GM19099 (cell line): ENCODE data around the gene PTTG1IP.

Experiments
- POLR2A ChIP-seq: IDR thresholded peaks from 3 replicates; pipeline ENCODE4 v1.6.1; 2011; ENCODE audit warnings: low read depth; ENCODE audit not compliant: insufficient read length; ENCODE audit errors: extremely low read depth

Gene PTTG1IP

DNA sequence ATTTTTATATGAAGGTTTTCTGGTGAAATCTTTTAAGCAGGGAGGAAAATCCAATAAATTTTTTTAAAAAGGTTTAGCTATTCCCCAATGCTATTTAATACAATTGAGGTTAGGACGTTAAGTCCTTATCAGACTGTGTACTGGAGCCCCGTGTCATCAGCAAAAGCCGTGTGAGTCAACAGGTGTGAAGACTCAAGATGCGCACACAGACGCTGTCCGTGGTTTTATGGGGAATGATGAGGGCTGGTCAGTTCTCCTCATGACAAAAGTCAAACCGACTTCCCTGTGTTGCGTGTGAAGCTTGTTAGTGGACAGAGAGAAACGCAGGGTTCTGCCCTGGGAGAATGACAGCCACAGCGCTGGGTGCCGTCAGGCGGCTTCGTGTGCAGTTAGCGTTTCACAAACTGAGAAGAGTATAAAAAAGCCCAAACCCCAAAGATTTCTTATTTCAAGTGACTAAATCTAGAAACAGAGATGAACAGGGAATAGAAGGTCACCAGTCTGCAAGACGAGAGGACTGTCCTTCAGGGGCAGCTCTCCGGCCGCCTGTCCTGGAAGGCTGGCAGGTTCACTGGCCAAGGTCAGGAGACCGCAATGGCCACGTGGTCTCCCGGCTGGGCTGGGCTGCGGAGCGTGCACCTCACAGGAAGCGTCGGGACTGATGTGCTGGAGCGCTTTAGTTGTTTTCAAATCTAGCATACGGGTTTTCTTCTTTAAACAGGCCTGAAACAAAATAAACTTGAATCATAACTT, 22.4 kb downstream of the PTTG1IP start:
- no peak for TF ChIP-seq POLR2A

DNA sequence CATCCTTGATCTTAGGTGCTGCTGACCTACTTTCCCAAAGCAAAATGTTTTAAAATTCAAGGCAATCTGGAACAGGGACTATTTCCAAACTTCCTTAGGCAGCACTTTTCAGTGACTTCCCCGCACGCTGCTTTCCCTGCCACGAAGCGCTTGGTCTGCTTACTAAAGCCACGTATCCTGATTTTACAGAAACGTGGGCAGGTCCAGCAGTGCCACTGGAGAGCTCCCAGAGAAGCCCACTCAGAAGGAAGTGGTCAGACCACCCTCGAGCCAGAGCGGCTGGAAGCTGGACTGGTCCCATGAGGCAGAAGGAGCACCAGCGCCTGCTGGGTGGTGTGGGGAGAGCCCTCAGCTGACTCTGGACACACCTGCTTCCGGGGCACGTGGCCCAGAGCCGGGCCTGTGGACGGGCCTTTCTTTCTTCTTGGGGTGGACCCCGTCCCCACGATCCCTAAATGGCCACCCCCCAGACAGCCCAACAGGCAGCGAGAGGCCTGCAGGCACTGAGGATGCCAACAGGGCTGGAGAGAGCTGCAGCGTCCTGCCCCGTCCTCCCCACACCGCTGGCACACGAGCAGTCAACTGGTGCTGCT, 23.2 kb downstream of the PTTG1IP start:
- no peak for TF ChIP-seq POLR2A

- no peak for TF ChIP-seq POLR2A
Observed at GRCh38 chr21:44849616-44850130, 23.8 kb downstream of the PTTG1IP start.

DNA sequence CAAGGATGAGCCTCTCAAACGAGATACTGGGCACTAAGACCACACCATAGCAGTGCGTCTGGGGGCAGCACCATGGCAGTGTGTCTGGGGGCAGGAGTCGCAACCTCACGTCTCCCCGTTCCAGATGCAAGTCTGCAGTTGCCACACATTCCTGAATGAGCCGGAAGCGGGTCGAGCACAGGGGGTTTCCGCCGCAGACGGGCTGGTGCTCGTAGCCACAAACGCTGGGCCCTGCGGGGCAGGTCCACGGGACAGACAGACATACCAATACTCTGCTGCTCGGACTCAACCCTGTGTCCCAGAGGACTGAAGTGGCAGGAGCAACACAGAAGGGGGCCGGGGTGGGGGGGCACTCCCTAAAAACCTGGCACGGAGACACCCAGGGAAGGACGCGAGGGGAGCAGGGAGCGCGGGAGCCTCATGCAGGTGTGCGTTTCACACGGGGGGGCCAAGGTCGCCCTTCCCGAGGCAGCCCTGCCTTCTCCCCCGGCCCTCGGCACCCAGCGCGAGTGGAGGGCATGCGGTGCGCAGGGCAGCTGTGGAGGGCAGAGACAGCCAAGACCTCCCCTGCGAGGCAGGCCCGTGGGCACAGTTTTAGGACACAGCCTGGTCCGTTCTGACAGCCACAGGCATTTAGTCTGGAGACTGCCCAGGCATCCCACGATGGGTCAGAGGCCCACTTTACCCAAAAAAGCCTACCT, 24.5 kb downstream of the PTTG1IP start:
- no peak for TF ChIP-seq POLR2A

DNA sequence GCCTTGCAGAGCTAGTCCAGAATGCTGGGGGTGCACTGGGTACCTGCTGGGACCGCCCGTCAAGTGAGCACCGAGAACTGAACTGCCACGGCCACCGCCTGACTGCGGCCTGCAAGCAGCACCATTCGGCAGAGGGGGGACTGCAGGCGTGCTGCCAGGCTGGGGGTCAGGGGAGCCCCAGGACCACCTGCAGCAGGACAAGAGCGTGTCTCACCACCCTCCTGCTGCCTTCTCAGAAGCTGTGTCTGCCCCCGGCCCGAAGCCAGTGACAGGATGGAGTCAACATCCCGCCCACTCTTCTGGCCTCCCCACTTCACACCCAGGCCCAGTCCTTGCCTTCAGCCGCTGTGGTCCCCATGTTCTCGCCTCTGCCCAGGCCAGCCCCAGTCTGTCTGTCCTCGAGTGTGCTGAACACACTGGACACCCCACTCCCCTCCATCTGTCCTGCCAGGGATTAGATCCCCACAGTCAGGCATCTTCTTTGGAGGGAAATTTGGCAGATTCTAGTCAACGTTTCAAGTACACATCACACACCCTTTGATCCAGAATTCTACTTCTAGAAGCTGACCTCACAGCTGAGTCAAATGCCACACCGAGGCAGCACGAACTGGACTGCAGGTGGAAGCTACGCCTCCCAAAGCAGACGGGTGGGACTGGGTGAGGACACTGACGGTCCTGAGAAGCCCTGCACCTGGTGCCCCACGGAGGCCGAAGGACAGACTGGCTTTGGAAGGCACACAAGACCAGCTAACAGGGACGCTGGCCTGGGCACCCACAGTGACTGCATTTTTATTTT, 26.0 kb downstream of the PTTG1IP start:
- no peak for TF ChIP-seq POLR2A

DNA sequence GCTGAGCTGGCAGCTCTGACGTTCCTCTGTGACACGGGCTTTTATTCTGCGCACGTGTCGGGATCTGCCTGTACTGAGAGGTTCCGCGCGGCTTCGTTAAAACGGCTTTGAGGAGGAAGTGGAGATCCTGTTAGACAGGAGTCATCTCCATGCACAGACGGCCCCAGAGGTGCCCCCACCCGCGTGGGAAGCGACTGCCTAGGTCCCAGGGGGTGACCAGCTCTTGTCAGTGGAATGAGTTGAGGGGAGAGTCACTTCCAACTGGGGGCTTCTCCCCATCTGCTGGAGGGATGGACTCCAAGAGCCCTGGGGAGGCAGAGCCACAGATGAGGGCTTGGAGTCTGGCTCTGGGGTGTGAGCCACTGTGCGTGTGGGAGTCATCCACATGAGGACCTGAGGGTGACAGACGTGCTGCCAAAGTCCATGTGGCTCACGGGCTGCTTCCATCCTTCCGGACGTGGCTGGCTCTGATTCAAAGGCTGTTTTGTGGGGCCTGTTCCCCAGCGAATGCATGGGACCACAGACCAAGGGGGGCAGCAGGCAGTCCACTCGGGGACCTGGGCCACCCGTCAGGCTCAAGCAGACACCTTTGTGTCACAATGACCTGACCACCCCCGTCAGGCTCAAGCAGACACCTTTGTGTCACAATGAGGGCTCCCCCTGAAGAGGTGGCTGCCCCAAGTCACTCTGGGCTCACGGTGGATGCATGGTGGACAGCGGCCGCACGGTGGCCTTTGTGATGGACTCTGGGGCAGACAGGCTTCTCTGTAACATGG, 26.8 kb downstream of the PTTG1IP start:
- TF ChIP-seq POLR2A: no peak

- TF ChIP-seq POLR2A: no peak
Observed at GRCh38 chr21:44846224-44846484, 27.3 kb downstream of the PTTG1IP start.

GRCh38 chr21:44845418-44846223, 27.9 kb downstream of the PTTG1IP start:
- no peak for TF ChIP-seq POLR2A

GRCh38 chr21:44844256-44844655, 29.2 kb downstream of the PTTG1IP start:
- no peak for TF ChIP-seq POLR2A

GRCh38 chr21:44842721-44843445, 30.6 kb downstream of the PTTG1IP start:
- TF ChIP-seq POLR2A: no peak

DNA sequence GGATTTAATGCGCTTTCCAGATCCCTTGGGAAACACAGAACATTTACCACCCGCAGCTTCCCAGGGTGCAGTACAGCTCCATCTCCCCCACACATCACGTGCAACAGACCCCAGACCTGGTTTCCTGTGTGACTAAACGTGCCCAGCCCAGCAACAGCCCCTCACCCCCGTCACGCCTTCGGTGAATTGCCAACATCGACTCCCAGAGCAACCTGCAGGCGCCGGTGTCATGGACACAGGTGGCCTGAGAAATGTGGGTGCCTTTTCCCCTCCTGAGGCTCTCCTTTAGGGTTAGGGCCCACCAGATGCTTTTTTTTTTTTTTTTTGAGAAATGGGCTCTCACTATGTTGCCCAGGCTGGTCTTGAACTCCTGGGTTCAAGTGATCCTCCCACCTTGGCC, 31.4 kb downstream of the PTTG1IP start:
- no peak for TF ChIP-seq POLR2A

DNA sequence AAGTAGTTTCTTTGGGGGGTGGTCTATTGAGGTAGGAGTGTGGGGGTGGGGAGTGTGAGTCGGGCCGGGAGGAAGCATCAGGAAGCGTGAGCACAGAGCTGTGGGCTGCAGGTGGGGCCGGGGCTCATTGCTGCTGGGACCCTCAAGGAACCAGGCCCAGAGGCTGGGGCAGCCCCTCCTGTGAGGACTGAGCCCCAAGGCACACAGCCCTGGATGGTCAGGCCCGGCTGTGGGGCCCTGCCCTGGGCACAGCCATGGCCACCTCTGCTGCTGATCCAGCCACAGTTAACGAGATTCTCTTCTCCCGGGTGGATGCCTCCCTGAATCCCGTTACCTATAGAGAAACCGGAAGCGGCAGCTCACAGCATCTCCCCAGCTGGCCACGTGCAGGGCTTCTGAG, 32.7 kb downstream of the PTTG1IP start:
- no peak for TF ChIP-seq POLR2A

DNA sequence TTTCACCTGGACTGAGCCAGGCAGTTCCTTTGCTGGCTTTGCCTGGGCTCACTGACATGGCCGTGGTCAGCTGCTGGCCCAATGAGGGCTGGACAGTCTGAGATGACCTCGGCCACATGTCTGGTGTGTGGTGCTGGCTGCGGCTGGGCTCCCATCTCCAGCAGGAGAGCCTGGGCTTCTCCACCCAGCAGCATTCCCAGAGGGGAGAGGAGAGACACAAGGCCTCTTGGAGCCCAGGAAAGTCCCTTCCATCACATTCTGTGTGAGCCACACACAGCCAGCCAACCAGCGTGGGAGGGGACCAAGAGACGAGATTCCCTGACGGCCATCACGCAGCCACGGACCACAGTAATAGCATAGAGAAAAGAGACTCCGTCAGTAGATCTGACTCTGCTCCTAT, 34.5 kb downstream of the PTTG1IP start:
- TF ChIP-seq POLR2A: no peak
